ENCODE results near the gene NUP50.

GRCh38 chr22:45206233-45206632 is 42.5 kb downstream of the NUP50 start:
- TF ChIP-seq ZFP3 (CRISPR knock-in tag; IDR thresholded peaks at IDR 0.05), result no peak
- no peak for TF ChIP-seq ZNF8 (CRISPR knock-in tag; IDR thresholded peaks at IDR 0.05)
- no peak for TF ChIP-seq POU6F1 (CRISPR knock-in tag; IDR thresholded peaks at IDR 0.05; ENCODE audit: borderline replicate concordance, low read depth)
- no peak for TF ChIP-seq ZFP30 (CRISPR knock-in tag; IDR thresholded peaks at IDR 0.05)
- no peak for TF ChIP-seq CSDC2 (CRISPR knock-in tag; IDR thresholded peaks at IDR 0.05)
